Raji (cell line): ENCODE results near the gene CACYBP.

ENCODE experiments used
- POLR2A ChIP-seq: IDR thresholded peaks from 2 replicates; pipeline ENCODE4 v1.6.1; 2011; ENCODE audit warnings: low read depth, low read length, control low read depth; ENCODE audit not compliant: insufficient read depth

CACYBP gene, protein sequence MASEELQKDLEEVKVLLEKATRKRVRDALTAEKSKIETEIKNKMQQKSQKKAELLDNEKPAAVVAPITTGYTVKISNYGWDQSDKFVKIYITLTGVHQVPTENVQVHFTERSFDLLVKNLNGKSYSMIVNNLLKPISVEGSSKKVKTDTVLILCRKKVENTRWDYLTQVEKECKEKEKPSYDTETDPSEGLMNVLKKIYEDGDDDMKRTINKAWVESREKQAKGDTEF

GRCh38 chr1:174999936-175000696 lies at the start of gene CACYBP:
TSS of gene CACYBP (plus strand) at chr1:174999947. CDS start at chr1:175000181, 234 bp downstream.
- TF ChIP-seq POLR2A = peak; percentile 74

DNA sequence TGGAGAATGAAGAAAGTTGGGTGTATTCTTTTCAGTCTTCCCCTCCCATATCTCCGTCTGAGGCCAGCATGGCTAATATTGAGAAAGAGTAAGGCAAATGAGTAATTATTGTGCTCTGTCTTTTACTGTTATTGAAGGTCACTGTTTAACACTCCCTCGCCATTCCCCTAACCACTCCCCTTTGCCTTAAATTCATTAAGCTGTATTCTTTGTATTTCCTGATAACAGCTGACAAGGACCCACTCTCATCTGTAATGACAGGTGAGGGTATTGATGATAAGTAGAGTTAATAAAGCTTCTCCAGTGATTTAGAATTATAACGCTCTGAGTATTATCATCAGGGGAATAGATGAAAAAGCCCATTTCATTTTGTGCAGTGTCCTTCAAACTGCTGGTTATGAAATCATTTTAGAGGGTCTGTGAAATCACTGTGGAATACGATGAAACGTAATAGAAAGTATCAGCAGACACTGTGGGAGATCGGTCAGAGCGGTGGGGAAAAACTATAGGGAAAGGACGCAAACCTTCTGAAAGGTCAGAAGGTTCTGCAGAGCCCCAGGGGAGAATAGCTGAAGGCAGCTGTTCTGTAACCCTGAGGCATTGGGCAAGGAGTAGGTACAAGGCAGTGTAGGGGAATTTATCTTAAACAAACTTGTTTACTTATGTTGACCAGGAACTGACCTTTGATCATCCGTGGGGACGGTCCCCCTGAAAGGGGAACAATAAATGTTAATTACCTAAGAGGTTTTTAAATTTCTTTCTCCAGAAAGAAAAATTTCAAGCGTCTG lies 46.3 kb upstream of the CACYBP start:
- no peak for TF ChIP-seq POLR2A

- TF ChIP-seq POLR2A = no peak
Observed at GRCh38 chr1:174954073-174954460, 45.7 kb upstream of the CACYBP start.

DNA sequence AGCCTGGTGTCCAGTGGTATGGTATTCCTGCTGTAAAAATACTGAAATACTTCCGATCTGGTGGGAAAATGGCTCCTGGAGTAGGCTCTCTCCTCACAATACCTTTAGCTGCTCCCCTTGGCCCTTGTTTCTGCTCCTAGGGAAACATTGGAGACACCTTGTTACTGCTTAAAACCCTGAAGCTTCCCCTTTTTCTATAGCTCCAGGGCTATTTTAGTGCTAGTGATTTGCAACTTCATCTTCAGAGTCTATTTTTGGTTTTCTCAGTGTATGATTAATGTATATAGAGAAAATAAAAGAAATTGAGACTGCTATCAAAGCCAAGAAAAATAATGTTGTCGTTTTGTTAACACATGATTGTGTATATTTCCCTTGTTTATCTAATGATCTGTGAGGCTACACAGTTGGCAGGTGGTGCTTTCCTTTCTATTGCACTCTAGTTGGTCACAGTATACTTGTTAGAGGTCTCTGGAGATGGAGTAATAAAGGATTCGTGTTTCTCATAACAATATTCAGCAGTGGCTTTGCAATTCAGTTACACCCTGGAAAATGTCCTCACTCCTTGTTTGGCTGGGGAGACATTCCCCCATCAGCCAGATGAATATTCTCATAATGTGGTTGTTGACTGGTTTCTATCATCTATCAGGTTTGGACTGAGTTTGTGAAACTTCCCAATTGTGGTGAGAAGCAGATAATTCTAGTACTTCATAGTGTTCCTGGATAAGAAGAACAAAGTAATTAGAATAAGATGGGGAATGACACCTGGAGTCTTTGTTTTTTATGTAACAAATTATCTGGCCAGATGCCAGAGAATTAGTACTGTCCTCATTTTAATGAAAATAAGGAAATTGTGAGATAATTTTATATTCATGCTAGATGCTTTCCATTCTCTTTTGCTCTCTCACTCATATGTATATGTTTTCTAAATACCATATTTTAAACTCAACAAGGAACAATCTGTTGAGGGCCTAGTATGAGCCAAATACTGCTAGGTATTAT lies 44.8 kb upstream of the CACYBP start:
- TF ChIP-seq POLR2A = no peak

GRCh38 chr1:174956086-174956485 lies 43.7 kb upstream of the CACYBP start:
- no peak for TF ChIP-seq POLR2A

GRCh38 chr1:174956976-174957375 lies 42.8 kb upstream of the CACYBP start:
- TF ChIP-seq POLR2A = no peak

DNA sequence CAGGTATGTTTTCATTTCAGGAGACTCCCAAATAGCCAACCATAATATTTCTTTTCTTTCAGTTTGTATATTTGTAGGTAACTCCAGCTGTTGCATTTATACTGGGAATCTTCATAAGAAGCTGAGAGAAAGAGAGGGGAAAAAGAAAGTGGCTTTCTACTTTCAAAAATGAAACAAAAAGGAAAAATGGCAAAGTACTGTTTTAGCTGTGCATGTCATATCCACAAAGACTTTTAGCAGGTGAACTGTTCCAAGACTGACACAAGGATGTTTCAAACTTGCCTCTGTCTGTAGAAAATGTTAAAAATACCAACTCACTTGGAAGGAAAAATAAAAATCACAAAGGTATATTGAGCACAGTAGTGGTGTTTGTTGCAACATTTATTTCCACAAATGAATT lies 41.9 kb upstream of the CACYBP start:
- TF ChIP-seq POLR2A = no peak

DNA sequence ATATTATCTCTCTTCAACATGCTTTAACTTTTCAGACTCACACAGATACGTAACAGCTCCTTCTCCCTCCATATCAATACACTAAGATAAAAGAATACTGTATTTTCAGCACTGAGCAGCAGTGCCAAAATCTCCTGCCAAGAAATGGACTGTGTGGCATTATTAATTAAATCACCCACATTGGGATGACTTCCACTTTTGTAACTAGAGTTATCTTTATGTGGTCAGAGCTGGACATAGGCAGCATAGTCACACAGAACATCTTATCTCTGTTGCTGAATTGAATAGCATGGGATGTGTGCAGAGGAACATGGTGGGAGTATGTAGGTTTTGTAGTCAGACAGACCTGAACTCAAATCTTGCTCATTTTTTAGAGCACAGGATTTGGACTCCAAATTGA lies 41.4 kb upstream of the CACYBP start:
- TF ChIP-seq POLR2A = no peak

DNA sequence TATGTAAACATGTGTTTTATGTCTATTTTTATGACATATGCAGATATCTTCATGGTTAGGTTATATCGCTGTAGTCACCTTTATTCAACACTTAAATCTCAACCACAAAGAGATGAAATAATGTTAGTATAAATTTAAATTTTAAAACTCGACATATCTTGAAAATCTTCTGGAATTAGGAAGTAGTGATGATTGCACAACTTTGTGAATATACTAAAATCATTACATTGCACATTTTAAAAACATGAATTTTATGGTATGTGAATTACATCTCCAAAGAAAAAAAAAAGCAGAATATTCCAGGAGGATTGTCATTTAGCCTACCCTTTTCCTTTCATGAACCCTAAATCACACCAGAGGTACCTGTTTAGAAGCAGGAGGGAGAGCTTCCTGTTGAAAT lies 39.4 kb upstream of the CACYBP start:
- TF ChIP-seq POLR2A = no peak

DNA sequence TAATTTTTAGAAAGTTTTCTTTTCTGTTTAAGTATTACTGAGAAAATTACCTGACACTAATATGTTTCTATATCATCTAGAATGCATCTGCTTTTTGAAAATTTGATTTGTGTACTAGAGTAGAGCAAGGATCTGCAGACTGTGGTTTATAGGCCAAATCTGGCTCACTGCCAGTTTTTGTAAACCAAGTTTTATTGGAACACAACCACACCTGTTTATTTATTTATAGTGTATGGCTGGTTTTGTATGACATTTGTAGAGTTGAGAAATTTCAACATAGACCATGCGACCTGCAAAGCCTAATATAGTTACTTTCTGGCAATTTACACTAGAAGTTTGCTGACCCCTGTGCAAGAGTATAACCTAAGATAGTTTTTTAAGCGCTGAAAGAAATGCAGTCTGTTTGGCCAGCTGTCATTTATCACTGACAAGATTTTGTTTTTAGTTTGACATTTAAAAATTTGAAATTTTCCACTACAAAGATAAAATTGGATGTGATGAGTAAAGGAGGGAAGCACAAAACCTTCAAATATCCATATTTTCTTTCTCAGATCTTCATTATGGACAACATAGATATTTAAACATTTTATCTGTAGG lies 36.1 kb upstream of the CACYBP start:
- no peak for TF ChIP-seq POLR2A

DNA sequence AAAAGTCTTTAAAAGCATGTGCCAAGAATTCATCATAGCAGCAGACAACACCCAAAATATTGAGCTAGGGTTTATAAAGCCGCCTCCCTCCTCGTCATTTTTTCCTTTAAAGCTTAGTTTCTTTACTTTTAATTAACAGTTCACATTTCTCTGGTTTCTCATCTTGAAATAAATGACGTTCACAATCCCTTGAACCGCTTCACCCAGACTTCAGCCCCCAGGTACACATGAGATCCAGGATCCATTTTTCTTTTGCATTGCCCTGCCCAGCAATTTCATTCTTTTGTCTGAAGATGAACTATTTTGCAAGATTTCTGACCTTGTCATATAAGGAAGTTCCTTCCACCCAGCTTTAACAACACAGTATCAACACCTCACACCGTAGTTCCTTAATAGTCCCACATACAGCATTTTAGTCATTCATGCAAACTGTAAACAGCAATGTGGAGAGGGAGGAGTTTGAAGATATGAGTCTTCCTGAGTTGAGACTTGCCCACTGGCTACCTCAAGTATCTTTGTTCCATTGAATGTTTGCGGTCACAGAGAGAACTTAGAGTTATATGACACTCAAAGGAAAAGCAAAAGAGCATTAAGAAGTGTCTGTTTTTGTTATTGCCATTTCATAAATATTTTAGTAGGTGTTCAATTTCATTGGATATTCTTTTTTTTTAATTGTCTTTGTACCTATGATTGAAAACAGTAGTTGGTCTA lies 35.3 kb upstream of the CACYBP start:
- no peak for TF ChIP-seq POLR2A

- TF ChIP-seq POLR2A = no peak
Observed at GRCh38 chr1:174964972-174965361, 34.8 kb upstream of the CACYBP start.

DNA sequence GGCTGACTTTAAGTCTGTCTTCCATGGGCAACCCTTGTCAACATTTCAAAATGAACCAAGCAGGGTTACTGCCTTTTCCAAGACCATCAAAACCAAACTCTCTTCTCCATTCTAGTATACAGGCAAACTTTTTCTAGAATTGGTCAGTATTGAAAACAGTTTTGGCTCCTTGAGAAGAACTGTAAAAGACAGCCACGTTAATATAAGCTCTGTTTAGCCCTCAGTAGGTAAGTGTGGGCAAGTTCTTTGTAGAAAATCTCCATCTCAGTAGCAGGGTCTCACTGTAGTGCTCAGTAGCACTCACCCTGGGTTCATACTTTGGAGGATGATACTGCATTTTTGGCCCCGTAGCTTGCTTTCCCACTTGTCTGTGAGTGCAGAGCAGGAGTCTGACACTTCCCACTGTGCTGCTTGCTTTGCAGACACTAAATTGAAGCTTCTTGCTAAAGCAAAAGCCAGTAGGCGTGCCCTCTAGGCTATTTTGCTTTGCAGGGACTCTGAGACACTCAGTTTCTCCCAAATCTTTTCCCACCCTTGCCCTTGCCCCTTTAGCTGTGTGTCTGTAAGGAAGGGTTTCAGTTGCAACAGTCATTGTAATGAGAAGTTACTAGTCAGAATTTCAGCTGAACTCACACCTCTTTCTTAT lies 34.3 kb upstream of the CACYBP start:
- no peak for TF ChIP-seq POLR2A
